Neural cell (in vitro differentiated cells): Measurements from ENCODE around the gene CABLES1. TPM values are rescaled to one million over a fixed set of nuclear protein-coding genes. Genes with fewer than 3 reads are reported as not detected.
"Not testable (repeated sequence)": the region's sequence is repeated elsewhere in the genome, so short reads cannot be mapped to it uniquely, and the experiment has no call there.

Source experiments
- H2AFZ ChIP-seq: fragments of 200-600, 300-800 bp; sonication (generic), shearing (Covaris generic); 2 replicates; pipeline ENCODE4 v1.6.0; 2014; ENCODE audit warnings: low read depth, mild to moderate bottlenecking, antibody characterized with exemption, low read length, moderate library complexity
- H3F3A ChIP-seq: fragments of 200-600 bp; shearing (Covaris generic); 2 replicates; pipeline ENCODE4 v1.6.1; 2016; ENCODE audit warnings: mild to moderate bottlenecking, moderate library complexity, mixed read lengths, antibody characterized with exemption, low read length; ENCODE audit not compliant: insufficient read depth, poor library complexity, severe bottlenecking
- H3K27ac ChIP-seq: fragments of 200-600, 300-800 bp; sonication (generic), shearing (Covaris generic); 2 replicates; pipeline ENCODE4 v1.5.1; 2014; ENCODE audit warnings: mild to moderate bottlenecking, low read length, moderate library complexity
- H3K27me3 ChIP-seq: fragments of 300-800, 200-600 bp; sonication (generic), shearing (Covaris generic); 2 replicates; pipeline ENCODE4 v1.6.0; 2014; ENCODE audit warnings: mild to moderate bottlenecking, low read depth, low read length, moderate library complexity; ENCODE audit not compliant: insufficient read depth
- H3K36me3 ChIP-seq: fragments of 300-800, 200-600 bp; sonication (generic), shearing (Covaris generic); 2 replicates; pipeline ENCODE4 v1.5.1; 2014; ENCODE audit warnings: mild to moderate bottlenecking, antibody characterized with exemption, low read length, moderate library complexity; ENCODE audit not compliant: insufficient read depth
- H3K4me2 ChIP-seq: fragments of 300-800, 200-600 bp; sonication (generic), shearing (Covaris generic); 2 replicates; pipeline ENCODE4 v1.6.0; 2014; ENCODE audit warnings: mild to moderate bottlenecking, low read length
- H3K4me3 ChIP-seq: fragments of 300-800, 200-600 bp; sonication (generic), shearing (Covaris generic); 2 replicates; pipeline ENCODE4 v1.5.1; 2014; ENCODE audit warnings: mild to moderate bottlenecking, low read length, moderate library complexity
- H3K79me2 ChIP-seq: fragments of 200-600 bp; shearing (Covaris generic); replicated peaks from 2 replicates; pipeline ENCODE4 v1.6.0; 2014; ENCODE audit warnings: mild to moderate bottlenecking, low read length, moderate library complexity; ENCODE audit not compliant: insufficient read depth
- H3K9ac ChIP-seq: fragments of 300-800, 200-600 bp; sonication (generic), shearing (Covaris generic); 2 replicates; pipeline ENCODE4 v1.6.1; 2016; ENCODE audit warnings: mild to moderate bottlenecking, low read length, mixed read lengths
- H3K9me2 ChIP-seq: fragments of 200-600 bp; shearing (Covaris generic); 2 replicates; pipeline ENCODE4 v1.6.1; 2016; ENCODE audit warnings: mild to moderate bottlenecking, low read length, mixed read lengths; ENCODE audit not compliant: insufficient read depth
- H3K9me3 ChIP-seq: fragments of 200-600, 300-800 bp; sonication (generic), shearing (Covaris generic); 2 replicates; pipeline ENCODE4 v1.6.1; 2016; ENCODE audit warnings: mild to moderate bottlenecking, mixed run types, low read length, moderate library complexity, mixed read lengths
- H4K20me1 ChIP-seq: fragments of 200-600 bp; shearing (Covaris generic); 2 replicates; pipeline ENCODE4 v1.6.1; 2016; ENCODE audit warnings: mild to moderate bottlenecking, mixed run types; ENCODE audit not compliant: insufficient read depth
- CTCF ChIP-seq: fragments of 450-650 bp; IDR thresholded peaks from 2 replicates; pipeline ENCODE4 v1.5.1; 2014; ENCODE audit warnings: antibody characterized with exemption, mild to moderate bottlenecking, moderate library complexity; ENCODE audit not compliant: poor library complexity, severe bottlenecking
- EP300 ChIP-seq: fragments of 450-650 bp; conservative IDR thresholded peaks from 2 replicates; pipeline ENCODE4 v1.6.1; 2014; ENCODE audit warnings: antibody characterized with exemption, mild to moderate bottlenecking, moderate library complexity; ENCODE audit not compliant: poor library complexity, severe bottlenecking
- EZH2 ChIP-seq: fragments of 200-600, 300-800 bp; shearing (Covaris generic), sonication (generic); IDR thresholded peaks from 2 replicates; pipeline ENCODE4 v1.6.1; 2014; ENCODE audit warnings: antibody characterized with exemption, low read length, borderline replicate concordance, mild to moderate bottlenecking; ENCODE audit not compliant: insufficient read depth, poor library complexity, severe bottlenecking
- MXI1 ChIP-seq: fragments of 450-650 bp; conservative IDR thresholded peaks from 2 replicates; pipeline ENCODE4 v1.6.1; 2014; ENCODE audit warnings: antibody characterized with exemption, mild to moderate bottlenecking; ENCODE audit not compliant: poor library complexity, severe bottlenecking
- POLR2AphosphoS5 ChIP-seq: IDR thresholded peaks from 2 replicates; pipeline ENCODE4 v1.6.1; 2012
- RAD21 ChIP-seq: fragments of 450-650 bp; conservative IDR thresholded peaks from 2 replicates; pipeline ENCODE4 v1.6.1; 2014; ENCODE audit warnings: antibody characterized with exemption, mild to moderate bottlenecking, moderate library complexity
- SMC3 ChIP-seq: fragments of 450-650 bp; conservative IDR thresholded peaks from 2 replicates; pipeline ENCODE4 v1.6.1; 2014; ENCODE audit warnings: antibody characterized with exemption, mild to moderate bottlenecking, moderate library complexity; ENCODE audit not compliant: poor library complexity
- TAF1 ChIP-seq: IDR thresholded peaks from 2 replicates; pipeline ENCODE4 v1.6.1; 2012; ENCODE audit warnings: low read depth
- polyA plus RNA-seq: library from polyadenylated mRNA; depleted of rRNA; stranded (reverse); fragments of >200 nt; gene quantifications from 2 replicates; pipeline ENCODE4 v1.2.3, GENCODE V29; 2014
- TF ChIP-seq, protein P1 (sequence below): IDR thresholded peaks from 2 replicates; pipeline ENCODE4 v1.6.1; 2012; ENCODE audit warnings: borderline replicate concordance

CABLES1 gene
- polyA plus RNA-seq, 1 donor from 2014 or later = 1.4 TPM

GRCh38 chr18:23088310-23088709 is 47.0 kb upstream of the CABLES1 start:
- no peak for TF ChIP-seq SMC3
- Histone ChIP-seq H3K36me3 (no peaks in the 10 kb centered on the region), H3K4me3 (no peak overlapping the region)

GRCh38 chr18:23091017-23091993 is 44.0 kb upstream of the CABLES1 start:
- not testable (repeated sequence) for H3K27ac ChIP-seq, H3K9me3 ChIP-seq

More at GRCh38 chr18:23088310-23088709, 47.0 kb upstream of the CABLES1 start:
- Histone ChIP-seq H3K9me2 (no peaks in the 10 kb centered on the region), H3K9ac (no peak overlapping the region), H3K9me3 (no peaks in the 10 kb centered on the region), H2AFZ (no peak overlapping the region), H4K20me1 (no peaks in the 10 kb centered on the region), H3K79me2 (no peaks in the 10 kb centered on the region), H3F3A (no peaks in the 10 kb centered on the region), H3K27ac (no peak overlapping the region), H3K27me3 (no peaks in the 10 kb centered on the region), H3K4me2 (no peak overlapping the region)

GRCh38 chr18:23092121-23092520 is 43.2 kb upstream of the CABLES1 start:
- no peak for TF ChIP-seq TAF1
- no peak for TF ChIP-seq MXI1
- no peak for TF ChIP-seq EZH2
- no peak for TF ChIP-seq EP300
- TF ChIP-seq SMC3 = no peak
- TF ChIP-seq CTCF = no peak
- TF ChIP-seq, protein P1, sequence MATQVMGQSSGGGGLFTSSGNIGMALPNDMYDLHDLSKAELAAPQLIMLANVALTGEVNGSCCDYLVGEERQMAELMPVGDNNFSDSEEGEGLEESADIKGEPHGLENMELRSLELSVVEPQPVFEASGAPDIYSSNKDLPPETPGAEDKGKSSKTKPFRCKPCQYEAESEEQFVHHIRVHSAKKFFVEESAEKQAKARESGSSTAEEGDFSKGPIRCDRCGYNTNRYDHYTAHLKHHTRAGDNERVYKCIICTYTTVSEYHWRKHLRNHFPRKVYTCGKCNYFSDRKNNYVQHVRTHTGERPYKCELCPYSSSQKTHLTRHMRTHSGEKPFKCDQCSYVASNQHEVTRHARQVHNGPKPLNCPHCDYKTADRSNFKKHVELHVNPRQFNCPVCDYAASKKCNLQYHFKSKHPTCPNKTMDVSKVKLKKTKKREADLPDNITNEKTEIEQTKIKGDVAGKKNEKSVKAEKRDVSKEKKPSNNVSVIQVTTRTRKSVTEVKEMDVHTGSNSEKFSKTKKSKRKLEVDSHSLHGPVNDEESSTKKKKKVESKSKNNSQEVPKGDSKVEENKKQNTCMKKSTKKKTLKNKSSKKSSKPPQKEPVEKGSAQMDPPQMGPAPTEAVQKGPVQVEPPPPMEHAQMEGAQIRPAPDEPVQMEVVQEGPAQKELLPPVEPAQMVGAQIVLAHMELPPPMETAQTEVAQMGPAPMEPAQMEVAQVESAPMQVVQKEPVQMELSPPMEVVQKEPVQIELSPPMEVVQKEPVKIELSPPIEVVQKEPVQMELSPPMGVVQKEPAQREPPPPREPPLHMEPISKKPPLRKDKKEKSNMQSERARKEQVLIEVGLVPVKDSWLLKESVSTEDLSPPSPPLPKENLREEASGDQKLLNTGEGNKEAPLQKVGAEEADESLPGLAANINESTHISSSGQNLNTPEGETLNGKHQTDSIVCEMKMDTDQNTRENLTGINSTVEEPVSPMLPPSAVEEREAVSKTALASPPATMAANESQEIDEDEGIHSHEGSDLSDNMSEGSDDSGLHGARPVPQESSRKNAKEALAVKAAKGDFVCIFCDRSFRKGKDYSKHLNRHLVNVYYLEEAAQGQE = no peak
- TF ChIP-seq RAD21 = no peak
- no peak for TF ChIP-seq POLR2AphosphoS5
- Histone ChIP-seq H3K36me3 (no peaks in the 10 kb centered on the region), H3K9ac (no peak overlapping the region), H2AFZ (no peak overlapping the region), H3K4me2 (no peak overlapping the region), H3K4me3 (no peak overlapping the region), H3K79me2 (no peaks in the 10 kb centered on the region), H3K9me2 (no peaks in the 10 kb centered on the region), H3K27me3 (no peaks in the 10 kb centered on the region), H3K9me3 (no peaks in the 10 kb centered on the region), H3F3A (no peaks in the 10 kb centered on the region), H3K27ac (no peak overlapping the region), H4K20me1 (no peaks in the 10 kb centered on the region)

More at GRCh38 chr18:23091017-23091993, 44.0 kb upstream of the CABLES1 start:
- not testable (repeated sequence) for H3K4me2 ChIP-seq, H2AFZ ChIP-seq, H3K36me3 ChIP-seq, H3K79me2 ChIP-seq, H3K4me3 ChIP-seq, H3K9me2 ChIP-seq, H3K27me3 ChIP-seq, H4K20me1 ChIP-seq, H3K9ac ChIP-seq, H3F3A ChIP-seq

DNA sequence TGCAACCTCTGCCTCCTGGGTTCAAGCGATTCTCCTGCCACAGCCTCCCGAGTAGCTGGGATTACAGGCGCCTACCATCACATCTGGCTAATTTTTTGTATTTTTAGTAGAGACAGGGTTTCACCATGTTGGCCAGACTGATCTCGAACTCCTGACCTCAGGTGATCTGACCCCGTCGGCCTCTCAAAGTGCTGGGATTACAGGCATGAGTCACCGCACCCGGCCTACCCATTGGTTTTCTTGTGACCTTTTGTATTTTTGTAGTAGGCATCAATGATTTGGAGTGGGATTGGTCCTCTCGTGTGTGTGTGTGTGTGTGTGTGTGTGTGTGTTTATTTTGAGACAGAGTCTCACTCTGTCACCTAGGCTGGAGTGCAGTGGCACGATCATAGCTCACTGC is 42.2 kb upstream of the CABLES1 start:
- not testable (repeated sequence) for H3K9me2 ChIP-seq, H3K9me3 ChIP-seq, H3K4me3 ChIP-seq, H3F3A ChIP-seq, H3K27me3 ChIP-seq, H3K27ac ChIP-seq, H3K79me2 ChIP-seq, H3K4me2 ChIP-seq, H3K36me3 ChIP-seq, H4K20me1 ChIP-seq, H2AFZ ChIP-seq, H3K9ac ChIP-seq
